Embryonic facial prominence (tissue), 1 donor: Measurements from ENCODE around the gene SYCP3.
"Not testable (repeated sequence)": the region's sequence is repeated elsewhere in the genome, so short reads cannot be mapped to it uniquely, and the experiment has no call there.

Experiments
- DNase-seq: peaks from one replicate; pipeline ENCODE4 v3.0.0-alpha.2; 2016; ENCODE audit errors: extremely low spot score

SYCP3 gene

DNA sequence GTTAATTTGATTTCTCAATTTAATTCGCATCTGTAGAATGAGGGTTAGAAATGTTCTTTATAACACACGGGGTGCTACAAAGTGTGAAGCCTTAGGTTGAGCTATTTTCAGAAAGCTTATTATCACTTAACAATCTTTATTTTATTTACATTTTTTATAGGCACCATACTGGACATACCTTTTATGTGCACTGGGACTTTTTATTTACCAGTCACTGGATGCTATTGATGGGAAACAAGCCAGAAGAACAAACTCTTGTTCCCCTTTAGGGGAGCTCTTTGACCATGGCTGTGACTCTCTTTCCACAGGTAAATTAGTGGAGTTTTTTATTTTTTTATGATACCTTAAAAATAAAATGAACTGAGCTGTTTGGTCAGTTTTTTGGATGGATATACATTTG, 25.3 kb downstream of the SYCP3 start:
- no peak for DNase-seq

- DNase-seq: no peak
Measured at GRCh38 chr12:101713059-101713682, 26.1 kb downstream of the SYCP3 start.

DNA sequence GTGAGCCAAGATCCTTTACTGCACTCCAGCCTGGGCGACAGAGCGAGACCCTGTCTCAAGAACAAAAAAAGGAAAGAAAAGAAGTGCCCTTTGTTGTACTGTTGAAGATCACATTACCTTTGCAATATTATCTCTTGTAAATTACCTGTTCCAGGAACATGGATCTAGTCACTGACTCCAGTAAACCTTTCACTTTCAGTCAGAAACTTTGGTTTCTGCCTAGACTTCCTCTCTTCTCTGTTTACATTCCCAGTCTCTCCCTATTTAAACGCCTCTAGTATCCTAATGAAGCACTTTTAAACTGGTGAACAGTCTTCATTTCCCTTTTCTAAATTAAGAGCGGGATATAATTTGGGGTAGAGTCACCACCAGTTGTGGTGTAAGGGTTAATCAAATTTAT, 29.0 kb downstream of the SYCP3 start:
- no peak for DNase-seq

- no peak for DNase-seq
Measured at GRCh38 chr12:101707131-101707782, 32.0 kb downstream of the SYCP3 start.

- no peak for DNase-seq
Measured at GRCh38 chr12:101706403-101706802, 32.9 kb downstream of the SYCP3 start.

DNA sequence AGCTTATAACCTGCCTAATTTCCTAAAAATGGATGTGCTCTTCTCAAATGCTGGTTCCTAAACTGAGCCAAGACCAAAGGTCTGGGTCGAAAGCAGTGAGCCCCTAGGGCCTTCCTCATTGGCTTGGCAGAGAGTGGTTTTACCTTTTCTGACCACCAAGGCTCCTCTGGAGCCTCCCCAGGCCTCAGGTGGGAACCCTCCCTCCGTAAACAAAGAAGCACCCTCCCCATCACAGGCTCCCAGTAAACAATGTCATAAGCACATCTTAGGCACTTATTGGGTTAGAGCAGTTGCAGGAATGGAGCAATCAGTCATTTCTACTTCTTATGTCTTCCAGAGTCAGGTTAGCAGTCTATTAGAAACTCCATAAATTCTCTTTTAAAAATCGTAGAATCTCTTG, 35.8 kb downstream of the SYCP3 start:
- no peak for DNase-seq

- DNase-seq: no peak
Measured at GRCh38 chr12:101700299-101700820, 38.9 kb downstream of the SYCP3 start.

- DNase-seq: no peak
Measured at GRCh38 chr12:101698800-101699347, 40.4 kb downstream of the SYCP3 start.

DNA sequence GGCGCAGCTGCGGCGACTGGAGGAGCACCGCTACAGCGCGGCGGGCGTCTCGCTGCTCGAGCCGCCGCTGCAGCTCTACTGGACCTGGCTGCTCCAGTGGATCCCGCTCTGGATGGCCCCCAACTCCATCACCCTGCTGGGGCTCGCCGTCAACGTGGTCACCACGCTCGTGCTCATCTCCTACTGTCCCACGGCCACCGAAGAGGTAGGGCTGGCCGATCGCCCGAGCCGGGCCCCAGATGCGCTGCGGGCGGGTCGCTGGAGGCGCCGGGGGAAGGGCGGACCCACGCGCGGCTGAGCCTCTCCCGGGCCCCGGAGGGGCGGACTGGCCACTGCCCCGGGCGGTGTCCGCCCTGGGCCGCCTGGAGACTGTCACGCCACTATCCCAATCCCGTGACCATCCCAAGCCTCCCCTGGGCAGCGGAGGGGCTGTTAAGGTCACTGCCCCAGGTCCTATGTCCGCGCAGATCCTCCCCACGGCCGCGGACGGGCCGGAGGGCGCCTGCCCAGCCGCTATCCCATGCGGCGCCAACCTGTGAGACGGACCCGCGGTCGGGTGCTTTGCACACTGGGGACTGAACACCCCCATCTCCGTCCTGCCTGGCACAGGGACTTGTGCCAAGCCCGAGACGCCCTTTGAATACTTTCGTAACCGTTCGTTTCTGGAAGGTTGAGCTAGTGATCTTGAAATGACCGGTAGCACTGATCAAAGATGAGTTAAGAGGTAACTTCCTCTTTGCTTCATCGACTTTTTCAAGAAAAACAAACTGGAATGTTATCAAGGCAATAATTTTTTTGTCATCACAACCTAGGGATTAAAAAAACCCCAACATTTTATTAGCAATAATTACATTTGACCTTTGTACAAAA, 41.1 kb downstream of the SYCP3 start:
- DNase-seq: no peak

- no peak for DNase-seq
Measured at GRCh38 chr12:101697197-101697929, 41.9 kb downstream of the SYCP3 start, which contains the start of gene CHPT1. Gene CHPT1, plus strand, starts transcription at chr12:101697640. Its CDS starts 222 bp downstream, at chr12:101697862.

- no peak for DNase-seq
Measured at GRCh38 chr12:101696251-101697196, 42.7 kb downstream of the SYCP3 start.

GRCh38 chr12:101695706-101696105, 43.6 kb downstream of the SYCP3 start:
- no peak for DNase-seq

DNA sequence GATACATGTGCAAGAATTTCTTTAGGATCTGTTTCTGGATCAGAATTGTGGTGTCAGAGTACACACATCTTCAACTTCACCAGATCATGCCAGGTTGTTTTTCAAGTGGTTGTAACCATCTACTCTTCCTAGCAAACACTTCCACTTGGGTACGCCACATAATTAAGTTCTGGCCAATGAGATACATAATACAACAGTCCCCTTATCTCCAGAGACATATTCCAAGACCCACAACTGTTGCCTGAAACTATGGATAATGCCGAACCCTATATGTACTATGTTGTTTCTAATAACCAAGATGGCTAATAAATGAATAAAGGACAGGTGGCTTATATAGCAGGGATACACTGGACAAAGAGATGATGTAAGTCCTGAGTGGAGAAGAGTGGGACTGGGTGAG, 44.3 kb downstream of the SYCP3 start:
- DNase-seq: no peak

GRCh38 chr12:101694297-101694848, 44.9 kb downstream of the SYCP3 start:
- no peak for DNase-seq

GRCh38 chr12:101691503-101692096, 47.7 kb downstream of the SYCP3 start:
- DNase-seq: no peak

DNA sequence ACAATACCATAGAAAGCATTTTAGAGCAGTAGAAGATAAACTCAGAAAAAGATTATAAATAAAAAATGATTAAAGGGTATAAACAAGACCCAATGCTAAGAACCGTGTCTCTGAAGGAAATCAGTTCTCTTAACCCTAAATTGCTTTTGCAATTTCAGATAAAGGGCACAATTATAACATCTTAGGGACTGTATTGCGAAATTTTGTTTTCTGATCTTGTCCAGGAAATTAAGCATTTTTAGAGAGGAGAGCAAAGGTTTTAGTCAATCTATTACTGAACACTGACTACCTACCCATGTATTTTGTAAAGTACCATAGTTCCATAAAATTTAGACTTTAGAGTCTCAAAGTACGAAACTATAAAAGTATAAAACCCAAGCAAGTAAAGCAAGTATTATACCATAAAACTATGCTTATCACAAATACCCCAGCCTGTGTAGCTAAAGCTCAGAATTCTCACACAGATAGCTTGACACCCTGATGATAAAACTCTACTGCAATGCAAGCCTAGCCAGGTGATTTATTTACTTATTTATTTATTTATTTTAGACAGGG, 48.6 kb downstream of the SYCP3 start:
- DNase-seq: no peak

- no peak for DNase-seq
Measured at GRCh38 chr12:101686176-101686575, 53.1 kb downstream of the SYCP3 start.

DNA sequence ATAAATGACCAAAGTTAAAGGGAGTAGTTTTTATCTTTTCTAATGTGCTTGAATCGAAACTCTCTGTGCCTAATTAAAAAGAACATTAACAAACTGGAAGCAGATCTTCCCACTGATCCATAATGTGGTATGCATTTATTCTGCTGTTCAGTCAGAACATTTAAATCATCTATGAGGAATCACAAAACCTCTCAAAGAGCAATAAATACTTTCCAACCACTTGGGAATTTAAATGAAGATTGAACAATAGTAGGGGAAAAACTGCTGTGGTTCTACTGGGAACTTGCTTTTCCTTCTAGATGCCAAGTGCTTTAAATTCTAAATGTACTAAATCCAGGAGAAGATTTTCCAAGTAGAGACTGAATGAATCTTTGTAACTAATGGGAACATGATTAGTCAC, 54.2 kb downstream of the SYCP3 start:
- no peak for DNase-seq

DNA sequence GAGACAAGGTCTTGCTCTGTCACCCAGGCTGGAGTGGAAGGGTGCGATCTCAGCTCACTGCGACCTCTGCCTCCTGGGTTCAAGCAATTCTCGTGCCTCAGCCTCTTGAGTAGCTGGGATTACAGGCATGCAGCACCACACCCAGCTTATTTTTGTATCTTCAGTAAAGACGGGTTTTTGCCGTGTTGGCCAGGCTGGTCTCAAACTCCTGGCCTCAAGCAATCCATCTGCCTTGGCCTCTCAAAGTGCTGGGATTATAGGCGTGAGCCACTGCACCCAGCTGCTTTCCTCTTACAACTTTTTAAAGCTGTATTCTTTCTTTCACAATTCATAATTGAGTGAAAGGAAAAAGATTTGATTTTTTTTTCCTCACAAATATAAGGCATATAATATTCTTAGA, 57.6 kb downstream of the SYCP3 start:
- DNase-seq: not testable (repeated sequence)
